ENCODE data around the gene ZNF536.
"Not testable (repeated sequence)": the region's sequence is repeated elsewhere in the genome, so short reads cannot be mapped to it uniquely, and the experiment has no call there.

ZNF536 gene

GRCh38 chr19:30428844-30429243 is 56.7 kb downstream of the ZNF536 start:
- ATAC-seq = no peak
- Mint-ChIP-seq H3K27ac (no peak overlapping the region), H3K36me3 (no peaks in the 10 kb centered on the region), H3K4me3 (no peak overlapping the region), H3K4me1 (no peaks in the 10 kb centered on the region), H3K9me3 (peaks cover 5% of the 10 kb centered on the region)
- no peak for DNase-seq (ENCODE audit: low spot score in 2 of 2)

GRCh38 chr19:30430206-30430734 is 58.1 kb downstream of the ZNF536 start:
- no peak for ATAC-seq
- H3K9me3 Mint-ChIP-seq = peaks cover 5% of the 10 kb centered on the region
- H3K4me1 Mint-ChIP-seq = no peaks in the 10 kb centered on the region
- H3K36me3 Mint-ChIP-seq = no peaks in the 10 kb centered on the region
- no peak overlapping the region for H3K4me3 Mint-ChIP-seq
- DNase-seq (ENCODE audit: low spot score in 2 of 2) = no peak
- no peak overlapping the region for H3K27ac Mint-ChIP-seq

- Mint-ChIP-seq H3K9me3 (peaks cover 5% of the 10 kb centered on the region), H3K27ac (no peak overlapping the region), H3K36me3 (no peaks in the 10 kb centered on the region), H3K4me3 (no peak overlapping the region), H3K4me1 (no peaks in the 10 kb centered on the region)
- ATAC-seq = no peak
- DNase-seq (ENCODE audit: low spot score in 2 of 2) = no peak
Measured at GRCh38 chr19:30431591-30431990, 59.4 kb downstream of the ZNF536 start.

- no peak for ATAC-seq
Measured at GRCh38 chr19:30434797-30435594, 62.8 kb downstream of the ZNF536 start.

GRCh38 chr19:30437869-30438268 is 65.7 kb downstream of the ZNF536 start:
- no peaks in the 10 kb centered on the region for H3K36me3 Mint-ChIP-seq
- H3K27ac Mint-ChIP-seq = no peak overlapping the region
- no peaks in the 10 kb centered on the region for H3K4me1 Mint-ChIP-seq
- no peak for DNase-seq (ENCODE audit: low spot score in 2 of 2)
- no peak for ATAC-seq
- no peak overlapping the region for H3K4me3 Mint-ChIP-seq
- no peaks in the 10 kb centered on the region for H3K9me3 Mint-ChIP-seq

More at GRCh38 chr19:30434797-30435594, 62.8 kb downstream of the ZNF536 start:
- Mint-ChIP-seq H3K36me3 (no peaks in the 10 kb centered on the region), H3K27ac (no peak overlapping the region), H3K9me3 (peaks cover 3% of the 10 kb centered on the region), H3K4me1 (no peaks in the 10 kb centered on the region), H3K4me3 (no peak overlapping the region)
- DNase-seq (ENCODE audit: low spot score in 2 of 2) = no peak

GRCh38 chr19:30439310-30439709 is 67.1 kb downstream of the ZNF536 start:
- H3K4me1 Mint-ChIP-seq = no peaks in the 10 kb centered on the region
- ATAC-seq (no peak), DNase-seq (ENCODE audit: low spot score in 2 of 2) (no peak)
- H3K9me3 Mint-ChIP-seq = no peaks in the 10 kb centered on the region
- no peaks in the 10 kb centered on the region for H3K36me3 Mint-ChIP-seq
- H3K27ac Mint-ChIP-seq = no peak overlapping the region
- H3K4me3 Mint-ChIP-seq = no peak overlapping the region

- Mint-ChIP-seq H3K4me3 (no peak overlapping the region), H3K4me1 (no peaks in the 10 kb centered on the region), H3K27ac (no peak overlapping the region), H3K9me3 (no peaks in the 10 kb centered on the region), H3K36me3 (no peaks in the 10 kb centered on the region)
- ATAC-seq (no peak), DNase-seq (ENCODE audit: low spot score in 2 of 2) (no peak)
Measured at GRCh38 chr19:30441011-30441410, 68.8 kb downstream of the ZNF536 start.

- Mint-ChIP-seq H3K9me3 (no peaks in the 10 kb centered on the region), H3K4me1 (no peaks in the 10 kb centered on the region), H3K27ac (no peak overlapping the region), H3K36me3 (no peaks in the 10 kb centered on the region), H3K4me3 (no peak overlapping the region)
- DNase-seq (ENCODE audit: low spot score in 2 of 2) = no peak
- no peak for ATAC-seq
Measured at GRCh38 chr19:30442674-30443073, 70.5 kb downstream of the ZNF536 start.

GRCh38 chr19:30443531-30444252 is 71.5 kb downstream of the ZNF536 start:
- no peak for ATAC-seq
- DNase-seq (ENCODE audit: low spot score in 2 of 2) = no peak
- no peak overlapping the region for H3K4me3 Mint-ChIP-seq
- H3K9me3 Mint-ChIP-seq = no peaks in the 10 kb centered on the region
- no peak overlapping the region for H3K27ac Mint-ChIP-seq
- no peaks in the 10 kb centered on the region for H3K36me3 Mint-ChIP-seq
- H3K4me1 Mint-ChIP-seq = no peaks in the 10 kb centered on the region

GRCh38 chr19:30444253-30444671 is 72.1 kb downstream of the ZNF536 start:
- DNase-seq (ENCODE audit: low spot score in 2 of 2) = no peak
- no peak for ATAC-seq
- Mint-ChIP-seq H3K4me3 (no peak overlapping the region), H3K4me1 (no peaks in the 10 kb centered on the region), H3K27ac (no peak overlapping the region), H3K9me3 (no peaks in the 10 kb centered on the region), H3K36me3 (no peaks in the 10 kb centered on the region)

- Mint-ChIP-seq H3K27ac (no peak overlapping the region), H3K36me3 (no peaks in the 10 kb centered on the region), H3K9me3 (no peaks in the 10 kb centered on the region), H3K4me1 (no peaks in the 10 kb centered on the region), H3K4me3 (no peak overlapping the region)
- ATAC-seq (no peak), DNase-seq (ENCODE audit: low spot score in 2 of 2) (no peak)
Measured at GRCh38 chr19:30444686-30445232, 72.6 kb downstream of the ZNF536 start.

- DNase-seq (ENCODE audit: low spot score in 2 of 2) (no peak), ATAC-seq (no peak)
- Mint-ChIP-seq H3K4me3 (no peak overlapping the region), H3K36me3 (no peaks in the 10 kb centered on the region), H3K4me1 (no peaks in the 10 kb centered on the region), H3K9me3 (no peaks in the 10 kb centered on the region), H3K27ac (no peak overlapping the region)
Measured at GRCh38 chr19:30445385-30445784, 73.2 kb downstream of the ZNF536 start.

- H3K4me1 Mint-ChIP-seq; H3K4me3 Mint-ChIP-seq; DNase-seq (ENCODE audit: low spot score in 2 of 2); H3K36me3 Mint-ChIP-seq; ATAC-seq; H3K27ac Mint-ChIP-seq; H3K9me3 Mint-ChIP-seq: not testable (repeated sequence)
Measured at GRCh38 chr19:30446120-30446519, 73.9 kb downstream of the ZNF536 start.

- Mint-ChIP-seq H3K4me1 (no peaks in the 10 kb centered on the region), H3K27ac (no peak overlapping the region), H3K9me3 (no peaks in the 10 kb centered on the region), H3K36me3 (no peaks in the 10 kb centered on the region), H3K4me3 (no peak overlapping the region)
- no peak for ATAC-seq
- DNase-seq (ENCODE audit: low spot score in 2 of 2) = no peak
Measured at GRCh38 chr19:30446850-30447552, 74.8 kb downstream of the ZNF536 start.

- Mint-ChIP-seq H3K4me1 (no peaks in the 10 kb centered on the region), H3K36me3 (no peaks in the 10 kb centered on the region), H3K27ac (no peak overlapping the region), H3K4me3 (no peak overlapping the region), H3K9me3 (no peaks in the 10 kb centered on the region)
- ATAC-seq (no peak), DNase-seq (ENCODE audit: low spot score in 2 of 2) (no peak)
Measured at GRCh38 chr19:30447553-30447870, 75.3 kb downstream of the ZNF536 start.
